Measurements from ENCODE around the gene HYAL2. TPM values are rescaled to one million over a fixed set of nuclear protein-coding genes. Genes with fewer than 3 reads are reported as not detected.

HYAL2 gene
- polyA plus RNA-seq, 4 donors: 58.0 to 72.5 (median 67.3) TPM

DNA sequence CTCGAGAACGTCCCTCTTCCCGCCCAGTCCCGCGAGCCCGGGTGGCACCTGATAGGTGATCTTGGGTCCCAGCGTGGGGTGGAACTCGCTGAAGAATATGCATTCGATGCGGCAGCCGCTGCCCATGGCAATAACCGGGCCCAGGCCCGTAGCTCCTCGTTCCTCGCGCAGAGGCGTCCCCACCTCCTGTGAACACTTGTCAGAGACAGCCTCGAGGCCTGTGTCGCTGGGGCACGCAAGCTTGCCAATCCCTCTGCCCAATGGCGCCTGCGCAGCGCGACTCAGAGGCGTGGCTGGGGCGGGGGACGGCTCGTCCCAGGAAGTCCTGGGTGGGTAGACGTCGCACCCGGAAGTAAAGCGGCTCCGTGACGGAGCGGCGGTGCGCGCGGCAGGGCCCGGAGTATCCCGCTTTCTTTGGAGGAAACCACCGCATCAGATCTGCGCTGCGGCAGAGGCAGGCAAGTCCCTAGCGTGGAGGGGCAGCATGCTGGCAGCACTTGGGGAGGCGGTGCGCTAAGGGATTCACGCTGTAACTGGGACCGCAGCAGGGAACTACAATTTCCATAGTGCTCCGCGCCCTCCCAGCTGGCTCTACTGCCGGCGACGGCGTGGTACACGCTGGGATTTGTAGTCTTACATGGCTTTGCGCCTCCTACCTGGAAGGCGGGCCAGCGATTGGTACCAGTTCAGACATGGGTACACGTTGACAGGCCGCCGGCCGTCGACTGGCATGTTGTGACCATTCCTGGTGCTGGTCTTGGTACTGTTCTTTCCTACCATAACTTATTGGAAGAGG lies 28.2 kb upstream of the HYAL2 start, which contains the start of the genes CYB561D2 and NPRL2:
Gene CYB561D2, plus strand, starts transcription at position 336 of the 796 bp plus-strand sequence. CDS start 572 bp downstream, outside the sequence.
Gene NPRL2, minus strand, starts transcription at position 249 of the 796 bp plus-strand sequence. Its CDS starts 123 bp downstream, at position 126.
- peak; percentile 80 to 85 (median 82) for DNase-seq (ENCODE audit: low read depth in 4 of 4, low spot score in 3 of 4)

DNA sequence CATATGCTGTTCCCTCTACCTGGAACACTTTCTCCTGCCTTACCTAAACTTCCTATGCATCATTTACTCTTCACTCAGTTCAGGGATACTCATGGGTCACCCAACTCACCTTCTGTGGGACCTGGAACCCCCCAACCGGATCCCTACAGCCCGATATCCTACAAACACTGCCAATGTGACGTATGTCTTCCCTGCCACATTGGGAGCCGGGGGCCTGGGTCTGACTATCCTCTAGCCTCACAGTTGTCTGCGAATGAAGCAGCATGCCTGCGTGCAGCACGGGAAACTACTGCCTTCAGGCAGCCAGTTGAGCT lies 27.6 kb upstream of the HYAL2 start:
- DNase-seq (ENCODE audit: low read depth in 4 of 4, low spot score in 3 of 4): no peak

- no peak for DNase-seq (ENCODE audit: low read depth in 4 of 4, low spot score in 3 of 4)
Measured at GRCh38 chr3:50347187-50347813, 24.8 kb upstream of the HYAL2 start.

DNA sequence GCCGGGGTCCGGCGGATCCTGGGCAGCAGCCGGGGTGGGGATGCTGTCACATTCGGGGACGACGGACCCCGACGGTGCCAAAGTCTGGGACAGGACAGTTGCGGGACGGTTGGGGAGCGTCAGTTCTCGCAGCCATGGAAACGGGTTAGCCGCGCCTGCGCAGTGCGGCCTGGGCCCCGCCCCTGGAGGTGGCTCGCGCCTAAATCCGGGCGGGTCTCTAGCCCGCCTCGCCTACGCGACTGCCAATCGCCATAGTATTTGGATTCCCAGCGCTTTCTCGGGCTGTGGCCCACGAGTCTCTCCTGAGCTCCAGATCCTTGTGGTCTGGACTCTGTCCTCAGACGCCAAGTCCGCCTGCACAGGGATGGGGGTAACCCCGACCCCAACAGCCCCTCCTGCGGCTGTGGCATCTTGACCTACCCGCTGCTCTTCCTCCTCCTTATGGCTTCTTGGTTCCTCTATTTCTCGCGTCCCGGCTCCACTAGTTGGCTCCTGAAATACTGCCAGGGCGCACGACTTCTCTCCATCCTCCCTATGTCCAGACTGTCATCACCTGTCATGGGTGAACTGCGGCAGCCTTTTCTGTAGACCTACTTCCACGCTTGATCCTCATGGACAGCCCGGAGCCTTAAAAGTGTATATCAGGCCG lies 23.2 kb upstream of the HYAL2 start, which contains the start of gene ZMYND10:
Gene ZMYND10, minus strand, starts transcription at position 147 of the 649 bp plus-strand sequence. CDS start 153 bp downstream, outside the sequence.
- DNase-seq (ENCODE audit: low read depth in 4 of 4, low spot score in 3 of 4): no peak

GRCh38 chr3:50345008-50345407 lies 22.5 kb upstream of the HYAL2 start:
- DNase-seq (ENCODE audit: low read depth in 4 of 4, low spot score in 3 of 4): no peak

DNA sequence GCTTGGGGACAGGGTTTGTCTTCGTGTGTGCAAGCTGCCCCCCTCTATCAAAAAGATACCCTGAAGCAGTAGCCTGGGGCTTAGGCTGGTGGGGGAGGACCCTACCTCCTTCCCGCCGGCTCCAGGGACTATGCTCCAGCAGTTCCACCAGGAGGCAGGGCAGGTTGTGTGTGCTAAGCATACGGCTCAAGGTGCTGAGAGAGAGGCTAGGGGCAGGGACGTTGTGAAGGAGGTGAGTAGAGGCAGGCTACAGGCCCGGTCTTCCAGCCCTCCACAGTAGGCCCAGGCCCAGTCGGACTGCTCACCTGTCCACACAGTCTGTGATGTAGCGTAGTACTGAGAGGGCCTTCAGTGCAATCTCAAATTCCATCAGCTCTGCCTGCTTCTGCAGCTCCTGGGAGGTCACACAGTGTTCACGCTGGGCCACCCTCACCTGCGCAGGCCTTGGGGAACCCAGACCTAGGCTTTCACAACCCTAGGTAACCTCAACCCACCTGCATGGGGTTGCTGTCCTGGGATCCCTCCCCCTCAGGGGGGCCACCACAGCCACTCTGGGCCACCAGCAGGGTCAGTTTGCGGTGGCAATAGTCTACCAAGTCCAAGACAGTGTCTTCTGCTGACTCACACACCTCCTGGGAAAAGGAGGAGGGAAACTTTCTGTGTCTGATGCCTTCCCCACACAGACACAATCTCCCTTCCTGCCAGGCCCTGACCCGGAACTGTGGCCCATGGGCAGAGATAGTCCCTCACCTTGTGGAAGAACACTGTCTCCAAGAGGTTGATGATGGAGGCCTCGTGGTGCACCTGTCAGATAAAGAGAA lies 20.5 kb upstream of the HYAL2 start:
- no peak for DNase-seq (ENCODE audit: low read depth in 4 of 4, low spot score in 3 of 4)

DNA sequence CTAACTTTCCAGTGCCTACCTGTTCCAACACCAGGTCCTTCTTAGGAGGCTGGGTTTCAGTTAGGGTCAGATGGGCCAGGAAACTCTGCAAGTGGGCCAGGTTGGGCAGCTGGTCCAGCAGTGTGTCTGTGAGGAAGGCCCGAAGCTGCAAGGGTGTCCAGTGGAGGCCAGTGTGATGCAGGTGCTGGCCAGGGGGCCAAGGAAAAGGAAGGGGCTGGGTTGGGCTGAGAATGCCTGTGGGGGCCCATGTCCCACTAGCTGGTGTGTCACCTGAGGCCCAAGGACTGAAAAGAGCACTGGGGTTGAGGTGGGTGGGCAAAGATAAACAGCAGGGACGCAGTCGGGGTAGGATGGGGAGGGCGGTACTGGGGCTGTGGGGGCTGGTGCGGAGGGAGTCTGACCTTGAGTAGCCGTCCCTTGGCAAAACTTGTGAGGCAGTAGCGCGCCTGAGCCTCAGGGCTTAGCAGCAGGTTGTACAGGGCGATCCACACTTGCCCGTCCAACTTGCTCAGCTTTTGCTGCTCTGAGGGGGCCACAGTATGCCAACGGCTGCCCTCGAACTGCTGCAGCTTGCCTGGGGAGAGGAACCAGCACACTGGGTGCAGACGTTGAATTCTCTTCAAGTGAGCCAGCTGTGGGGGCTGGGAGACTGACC lies 19.6 kb upstream of the HYAL2 start:
- no peak for DNase-seq (ENCODE audit: low read depth in 4 of 4, low spot score in 3 of 4)

GRCh38 chr3:50341537-50341936 lies 19.0 kb upstream of the HYAL2 start:
- DNase-seq (ENCODE audit: low read depth in 4 of 4, low spot score in 3 of 4): no peak

GRCh38 chr3:50340448-50341329 lies 18.1 kb upstream of the HYAL2 start, which contains the start of gene RASSF1:
TSS of gene RASSF1 (minus strand) at chr3:50340836. CDS start at chr3:50340805, 31 bp downstream.
- DNase-seq (ENCODE audit: low read depth in 4 of 4, low spot score in 3 of 4): no peak

- DNase-seq (ENCODE audit: low read depth in 4 of 4, low spot score in 3 of 4): no peak
Measured at GRCh38 chr3:50340147-50340447, 17.6 kb upstream of the HYAL2 start.

GRCh38 chr3:50339485-50340146 lies 17.1 kb upstream of the HYAL2 start:
- DNase-seq (ENCODE audit: low read depth in 4 of 4, low spot score in 3 of 4): no peak

- no peak for DNase-seq (ENCODE audit: low read depth in 4 of 4, low spot score in 3 of 4)
Measured at GRCh38 chr3:50338965-50339364, 16.4 kb upstream of the HYAL2 start.

GRCh38 chr3:50337175-50337861 lies 14.8 kb upstream of the HYAL2 start:
- DNase-seq (ENCODE audit: low read depth in 4 of 4, low spot score in 3 of 4): peak; percentile 93 to 96 (median 94)

DNA sequence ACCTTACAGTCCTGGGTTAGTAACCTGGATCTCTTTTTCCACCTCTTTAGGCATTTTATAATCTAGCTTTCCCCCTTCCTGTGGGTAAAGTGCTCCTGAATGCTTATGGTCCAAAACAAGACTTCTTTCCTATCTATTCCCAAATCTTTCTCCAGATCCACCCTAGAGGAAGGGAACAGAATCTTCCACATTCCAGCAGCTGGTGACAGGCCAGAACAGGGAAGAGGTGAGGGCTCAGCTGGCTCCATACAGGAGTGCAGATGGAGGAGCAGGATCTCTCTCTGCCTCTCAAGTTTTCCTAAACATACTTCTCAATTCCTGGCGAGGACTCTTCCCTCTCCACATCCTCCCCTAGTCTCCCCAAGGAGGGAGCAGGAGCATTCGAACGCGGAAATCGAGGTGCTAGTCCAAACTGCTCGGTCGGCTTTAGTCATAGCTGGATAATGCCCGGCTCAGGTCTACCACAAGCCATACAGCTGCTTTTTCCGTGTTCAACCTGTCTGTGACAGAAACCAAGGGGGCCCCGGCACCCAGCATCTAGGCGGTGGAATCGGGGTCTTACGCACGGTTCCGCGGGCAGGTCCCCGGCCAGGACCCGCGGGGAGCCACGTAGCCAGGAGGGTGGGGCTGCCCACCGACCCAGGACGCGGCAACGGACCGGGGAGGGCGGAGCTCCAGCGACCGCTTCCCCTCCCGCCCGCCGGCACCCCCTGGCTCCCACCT lies 14.1 kb upstream of the HYAL2 start:
- DNase-seq (ENCODE audit: low read depth in 4 of 4, low spot score in 3 of 4): no peak

- DNase-seq (ENCODE audit: low read depth in 4 of 4, low spot score in 3 of 4): no peak
Measured at GRCh38 chr3:50334339-50335075, 12.0 kb upstream of the HYAL2 start.

DNA sequence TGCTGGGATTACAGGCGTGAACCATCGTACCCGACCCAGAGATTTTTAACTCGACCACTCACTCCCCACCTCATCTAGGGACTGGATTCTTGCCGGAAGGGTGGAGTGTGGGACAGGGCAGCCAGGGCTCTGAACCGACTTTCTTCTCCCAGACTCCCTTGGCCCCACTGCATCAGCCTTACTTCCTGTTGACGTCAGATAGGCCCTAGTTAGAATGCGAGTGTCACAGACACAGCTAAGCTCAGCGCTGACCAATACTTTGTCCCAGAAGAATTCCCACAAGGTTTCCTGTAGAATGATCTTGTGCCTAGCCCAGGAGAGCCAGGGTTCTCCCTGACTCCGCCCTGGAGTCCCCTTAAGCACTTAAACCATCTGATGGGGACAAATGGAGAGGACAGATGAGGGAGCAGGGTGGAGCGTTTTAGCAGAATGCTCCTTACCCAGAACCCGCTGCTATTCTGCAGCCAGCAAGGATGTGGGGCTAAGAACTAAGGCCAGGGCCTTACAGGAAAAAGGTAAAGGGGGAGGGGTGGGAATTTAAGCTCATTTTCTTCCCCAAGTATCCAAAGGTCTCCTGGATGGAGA lies 11.3 kb upstream of the HYAL2 start:
- DNase-seq (ENCODE audit: low read depth in 4 of 4, low spot score in 3 of 4): no peak

Measured in left renal pelvis (tissue), 4 donors.